Measurements from ENCODE around the gene ISG15.
"Not testable (repeated sequence)": the region's sequence is repeated elsewhere in the genome, so short reads cannot be mapped to it uniquely, and the experiment has no call there.

The ISG15 gene

GRCh38 chr1:975365-975764, 37.9 kb upstream of the ISG15 start:
- no peak for DNase-seq (ENCODE audit: low spot score)

- peak; percentile 44 for DNase-seq (ENCODE audit: low spot score)
Observed at GRCh38 chr1:975896-976683, 37.2 kb upstream of the ISG15 start.

GRCh38 chr1:976791-977190, 36.5 kb upstream of the ISG15 start:
- not testable (repeated sequence) for DNase-seq (ENCODE audit: low spot score)

GRCh38 chr1:978069-978834, 35.0 kb upstream of the ISG15 start:
- no peak for DNase-seq (ENCODE audit: low spot score)

GRCh38 chr1:978835-979743, 34.2 kb upstream of the ISG15 start:
- DNase-seq (ENCODE audit: low spot score) = no peak

- no peak for DNase-seq (ENCODE audit: low spot score)
Observed at GRCh38 chr1:979744-980072, 33.6 kb upstream of the ISG15 start.

GRCh38 chr1:980137-980571, 33.1 kb upstream of the ISG15 start:
- DNase-seq (ENCODE audit: low spot score) = no peak

- DNase-seq (ENCODE audit: low spot score) = no peak
Observed at GRCh38 chr1:980602-981395, 32.5 kb upstream of the ISG15 start.

GRCh38 chr1:981491-981954, 31.8 kb upstream of the ISG15 start:
- no peak for DNase-seq (ENCODE audit: low spot score)

- no peak for DNase-seq (ENCODE audit: low spot score)
Observed at GRCh38 chr1:981955-982558, 31.2 kb upstream of the ISG15 start, which contains the start of gene PERM1. TSS of gene PERM1 (minus strand) at chr1:982093. CDS start at chr1:981029, 1,064 bp downstream.

- DNase-seq (ENCODE audit: low spot score) = no peak
Observed at GRCh38 chr1:982765-983436, 30.4 kb upstream of the ISG15 start.

- DNase-seq (ENCODE audit: low spot score) = peak; percentile 50
Observed at GRCh38 chr1:983798-984475, 29.4 kb upstream of the ISG15 start.

GRCh38 chr1:984476-984814, 28.9 kb upstream of the ISG15 start:
- DNase-seq (ENCODE audit: low spot score) = no peak

GRCh38 chr1:985126-985525, 28.2 kb upstream of the ISG15 start:
- DNase-seq (ENCODE audit: low spot score) = no peak

GRCh38 chr1:988061-988460, 25.2 kb upstream of the ISG15 start:
- not testable (repeated sequence) for DNase-seq (ENCODE audit: low spot score)

- not testable (repeated sequence) for DNase-seq (ENCODE audit: low spot score)
Observed at GRCh38 chr1:991275-991674, 22.0 kb upstream of the ISG15 start.

GRCh38 chr1:991895-992294, 21.4 kb upstream of the ISG15 start:
- DNase-seq (ENCODE audit: low spot score) = no peak

GRCh38 chr1:992362-992761, 20.9 kb upstream of the ISG15 start:
- no peak for DNase-seq (ENCODE audit: low spot score)

GRCh38 chr1:993379-993995, 19.8 kb upstream of the ISG15 start:
- no peak for DNase-seq (ENCODE audit: low spot score)

All from activated CD4-positive, alpha-beta T cell treated with anti-CD3 and anti-CD28 coated beads, Interleukin-2, Interleukin-4, amounts not matched to agents 100 ng/mL and 50 ng/mL, durations not matched to agents 16 hours and 8 hours (primary cell).